Measurements from ENCODE around the gene RAB1A. TPM values are rescaled to one million over a fixed set of nuclear protein-coding genes. Genes with fewer than 3 reads are reported as not detected.

The RAB1A gene
- total RNA-seq, 4 donors from 2014 or later: 91.2 to 216 (median 115) TPM

DNA sequence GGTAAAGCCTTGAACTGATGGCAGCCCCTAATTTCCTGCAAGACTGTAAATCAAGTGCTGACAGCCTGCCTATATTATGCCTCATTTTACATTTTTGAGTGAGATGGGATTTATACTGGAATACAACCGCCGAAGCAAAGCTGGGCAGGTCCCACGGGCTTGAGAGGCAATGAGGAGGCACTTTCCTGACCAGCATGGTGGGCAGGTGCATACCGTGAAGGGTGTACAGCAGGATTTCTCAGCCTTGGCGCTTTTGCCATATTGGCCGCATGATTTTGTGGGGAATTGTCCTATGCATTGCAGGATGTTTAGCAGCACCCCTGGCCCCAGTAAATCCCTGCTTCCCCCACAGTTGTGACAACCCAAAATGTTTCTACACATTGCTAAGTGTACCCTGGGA, 50.9 kb downstream of the RAB1A start:
- TF ChIP-seq, protein P1, sequence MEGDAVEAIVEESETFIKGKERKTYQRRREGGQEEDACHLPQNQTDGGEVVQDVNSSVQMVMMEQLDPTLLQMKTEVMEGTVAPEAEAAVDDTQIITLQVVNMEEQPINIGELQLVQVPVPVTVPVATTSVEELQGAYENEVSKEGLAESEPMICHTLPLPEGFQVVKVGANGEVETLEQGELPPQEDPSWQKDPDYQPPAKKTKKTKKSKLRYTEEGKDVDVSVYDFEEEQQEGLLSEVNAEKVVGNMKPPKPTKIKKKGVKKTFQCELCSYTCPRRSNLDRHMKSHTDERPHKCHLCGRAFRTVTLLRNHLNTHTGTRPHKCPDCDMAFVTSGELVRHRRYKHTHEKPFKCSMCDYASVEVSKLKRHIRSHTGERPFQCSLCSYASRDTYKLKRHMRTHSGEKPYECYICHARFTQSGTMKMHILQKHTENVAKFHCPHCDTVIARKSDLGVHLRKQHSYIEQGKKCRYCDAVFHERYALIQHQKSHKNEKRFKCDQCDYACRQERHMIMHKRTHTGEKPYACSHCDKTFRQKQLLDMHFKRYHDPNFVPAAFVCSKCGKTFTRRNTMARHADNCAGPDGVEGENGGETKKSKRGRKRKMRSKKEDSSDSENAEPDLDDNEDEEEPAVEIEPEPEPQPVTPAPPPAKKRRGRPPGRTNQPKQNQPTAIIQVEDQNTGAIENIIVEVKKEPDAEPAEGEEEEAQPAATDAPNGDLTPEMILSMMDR (IDR thresholded peaks at IDR 0.05; ENCODE audit: low read depth): no peak

DNA sequence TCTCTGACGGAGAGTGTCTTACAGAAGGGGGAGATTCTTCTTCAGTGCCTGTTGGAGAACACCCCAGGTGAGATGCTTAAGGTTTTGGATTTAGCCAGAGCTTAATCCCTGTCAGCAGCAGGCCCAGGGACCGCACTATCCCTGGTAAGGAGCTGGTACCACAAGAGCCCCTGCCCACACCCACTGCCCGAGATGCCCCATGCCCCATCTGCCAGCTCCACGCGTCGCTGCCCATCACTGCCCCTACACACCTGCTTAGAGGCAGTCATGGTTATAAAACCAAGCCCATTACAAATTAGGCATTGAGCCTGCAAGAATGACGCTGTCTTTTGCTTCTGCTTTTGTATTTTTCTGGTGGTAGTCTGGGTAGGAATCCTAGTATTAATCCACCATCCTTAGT, 52.0 kb downstream of the RAB1A start:
- TF ChIP-seq, protein P1 (IDR thresholded peaks at IDR 0.05; ENCODE audit: low read depth): no peak

DNA sequence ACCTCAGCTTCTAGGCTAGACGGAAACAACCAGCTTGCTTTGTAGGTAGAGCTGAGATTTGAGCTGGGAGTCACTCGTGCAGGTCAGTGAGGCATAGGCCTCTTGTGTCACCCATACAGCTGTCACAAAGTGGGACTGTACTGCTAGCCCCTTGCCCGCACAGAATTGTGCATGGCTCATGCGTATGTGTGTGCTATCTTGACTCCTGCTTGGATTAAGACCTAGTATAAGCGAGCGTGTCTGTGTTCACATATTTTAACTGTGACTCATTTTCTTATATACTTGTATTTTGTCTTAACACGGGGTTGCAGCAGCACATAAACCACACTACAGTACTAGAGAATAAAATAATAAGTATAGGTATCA, 53.6 kb downstream of the RAB1A start:
- TF ChIP-seq, protein P1 (IDR thresholded peaks at IDR 0.05; ENCODE audit: low read depth): no peak

GRCh38 chr2:65075605-65076344, 54.1 kb downstream of the RAB1A start:
- TF ChIP-seq, protein P1 (IDR thresholded peaks at IDR 0.05; ENCODE audit: low read depth): no peak

DNA sequence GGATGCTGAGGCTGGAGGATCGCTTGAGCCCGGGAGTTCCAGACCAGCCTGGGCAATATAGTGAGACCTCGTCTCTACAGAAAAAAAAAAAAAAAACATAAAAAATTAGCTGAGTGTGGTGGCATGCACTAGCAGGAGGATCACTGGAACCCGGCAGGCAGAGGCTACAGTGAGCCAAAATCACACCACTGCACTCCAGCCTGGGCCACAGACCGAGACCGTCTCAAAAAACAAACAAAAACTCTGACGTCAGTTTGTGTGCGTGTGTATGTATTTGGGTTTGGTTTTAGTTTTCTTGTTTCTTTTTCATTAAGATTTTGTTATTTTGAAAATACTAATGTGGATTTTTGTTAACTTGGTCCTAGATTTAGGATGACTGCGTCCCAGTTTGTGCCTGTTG, 54.7 kb downstream of the RAB1A start:
- TF ChIP-seq, protein P1 (IDR thresholded peaks at IDR 0.05; ENCODE audit: low read depth): no peak

- TF ChIP-seq, protein P1 (IDR thresholded peaks at IDR 0.05; ENCODE audit: low read depth): no peak
These were observed 55.9 kb downstream of the RAB1A start for GRCh38 chr2:65073879-65074565.

DNA sequence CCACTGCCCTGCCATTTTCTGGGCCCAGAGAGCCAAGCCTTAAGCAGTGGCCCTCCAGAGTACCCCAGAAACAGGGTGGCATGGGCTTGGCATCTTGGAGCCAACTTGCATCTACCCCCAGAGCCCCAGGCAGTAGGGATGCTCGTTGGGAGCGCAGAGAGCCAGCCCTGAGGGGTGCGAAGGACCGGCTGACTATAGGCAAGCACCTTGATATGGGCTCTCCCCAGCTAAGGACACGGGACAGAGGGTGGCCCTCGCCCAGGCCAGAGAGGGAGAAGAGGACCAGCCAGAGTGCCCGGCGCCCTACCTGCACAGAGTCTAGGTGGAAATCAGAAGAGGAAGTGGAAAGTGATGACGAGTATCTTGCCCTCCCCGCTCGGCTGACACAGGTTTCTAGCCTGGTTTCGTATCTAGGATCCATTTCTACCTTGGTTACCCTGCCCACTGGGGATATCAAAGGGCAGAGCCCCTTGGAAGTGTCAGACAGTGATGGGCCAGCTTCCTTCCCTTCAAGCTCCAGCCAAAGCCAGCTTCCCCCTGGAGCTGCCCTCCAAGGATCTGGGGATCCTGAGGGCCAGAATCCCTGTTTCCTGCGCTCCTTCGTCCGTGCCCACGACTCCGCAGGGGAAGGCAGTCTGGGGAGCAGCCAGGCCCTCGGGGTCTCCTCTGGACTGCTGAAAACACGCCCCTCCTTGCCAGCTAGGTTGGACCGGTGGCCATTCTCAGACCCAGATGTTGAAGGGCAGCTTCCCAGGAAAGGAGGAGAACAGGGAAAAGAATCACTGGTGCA, 57.5 kb downstream of the RAB1A start:
- TF ChIP-seq, protein P1 (IDR thresholded peaks at IDR 0.05; ENCODE audit: low read depth): no peak
